ENCODE data around the gene SYT12.

- no peak for TF ChIP-seq CTCF (IDR thresholded peaks at IDR 0.05)
- TF ChIP-seq EZH2 (IDR thresholded peaks at IDR 0.05; ENCODE audit: borderline replicate concordance, insufficient read depth, low read depth, low read length, poor library complexity, severe bottlenecking), result no peak
Observed at GRCh38 chr11:67066333-67066709, 43.4 kb downstream of the SYT12 start.

All from B cell (primary cell).